CD4-positive, alpha-beta T cell treated with Interleukin-4 for 1 hour (primary cell): ENCODE data around the gene OR9Q2.
"Not testable (repeated sequence)": the region's sequence is repeated elsewhere in the genome, so short reads cannot be mapped to it uniquely, and the experiment has no call there.

Experiments used
- DNase-seq, 2 donors: peaks; one replicate each; pipeline ENCODE4 v3.0.0-alpha.2; 2020 to 2022

Gene OR9Q2, protein sequence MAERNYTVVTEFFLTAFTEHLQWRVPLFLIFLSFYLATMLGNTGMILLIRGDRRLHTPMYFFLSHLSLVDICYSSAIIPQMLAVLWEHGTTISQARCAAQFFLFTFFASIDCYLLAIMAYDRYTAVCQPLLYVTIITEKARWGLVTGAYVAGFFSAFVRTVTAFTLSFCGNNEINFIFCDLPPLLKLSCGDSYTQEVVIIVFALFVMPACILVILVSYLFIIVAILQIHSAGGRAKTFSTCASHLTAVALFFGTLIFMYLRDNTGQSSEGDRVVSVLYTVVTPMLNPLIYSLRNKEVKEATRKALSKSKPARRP

DNA sequence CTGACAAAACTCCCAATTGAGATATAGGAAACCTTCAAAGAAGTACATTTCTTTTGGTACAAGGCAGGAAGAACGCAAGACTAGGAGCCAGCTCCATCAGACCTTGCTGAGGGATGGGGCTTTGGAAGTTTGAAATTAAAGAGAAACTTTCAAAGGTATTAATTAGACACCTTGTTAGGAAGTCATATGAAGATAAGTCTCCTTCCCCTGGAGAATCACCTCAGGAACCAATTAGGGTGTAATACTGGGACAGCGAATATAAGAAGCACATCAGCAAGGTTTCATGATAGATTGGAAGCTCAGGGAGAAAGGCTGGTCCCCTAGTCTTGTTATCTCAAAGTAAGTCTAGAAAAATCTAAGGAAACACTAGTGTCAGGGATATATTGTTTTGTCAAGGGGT is at the start of gene OR9Q2:
Gene OR9Q2 (plus strand): TSS at position 301 of the 400 bp plus-strand sequence. CDS start 1,421 bp downstream, outside the sequence.
- DNase-seq = no peak

DNA sequence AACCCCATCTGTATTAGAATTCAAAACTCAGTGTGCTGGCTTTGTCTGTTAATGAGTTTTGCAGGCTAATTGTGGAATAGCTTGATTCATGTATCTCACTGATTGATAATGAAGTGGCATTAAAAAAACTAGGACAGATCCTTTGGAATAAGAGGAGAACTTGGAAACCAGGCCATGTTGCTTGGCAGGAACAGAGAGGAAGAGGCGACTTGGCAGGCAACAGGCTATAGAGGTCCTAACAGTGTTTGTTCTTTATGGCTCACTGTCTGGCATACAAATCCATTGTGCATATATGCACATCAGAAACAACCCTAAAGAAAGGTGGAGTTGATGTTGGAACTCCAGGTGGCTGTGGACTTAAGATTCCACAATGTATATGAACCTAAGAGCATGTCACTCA is 46.1 kb upstream of the OR9Q2 start:
- DNase-seq = no peak

- no peak for DNase-seq
Observed at GRCh38 chr11:58152781-58153180, 36.1 kb upstream of the OR9Q2 start.

- no peak for DNase-seq
Observed at GRCh38 chr11:58164389-58164788, 24.5 kb upstream of the OR9Q2 start.

DNA sequence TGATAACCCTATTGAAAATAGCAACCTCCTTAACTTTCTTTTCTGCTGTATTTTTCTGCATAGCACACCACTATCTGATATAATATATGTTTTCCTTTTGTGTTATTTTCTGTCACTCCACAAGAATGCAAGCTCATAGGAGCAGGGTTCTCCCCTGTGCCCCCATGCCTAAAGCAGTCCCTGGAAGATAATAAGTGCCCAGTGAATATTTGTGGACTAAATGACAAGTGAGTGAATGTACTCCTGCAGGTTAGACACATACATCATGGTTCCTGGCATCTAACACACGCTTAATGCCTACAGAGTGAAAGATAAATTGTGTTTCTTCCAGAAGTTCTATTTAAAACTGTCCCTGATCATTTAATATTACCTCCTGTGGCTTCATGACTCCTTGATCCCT is 23.9 kb upstream of the OR9Q2 start:
- DNase-seq = no peak

- no peak for DNase-seq
Observed at GRCh38 chr11:58165504-58166106, 23.3 kb upstream of the OR9Q2 start.

DNA sequence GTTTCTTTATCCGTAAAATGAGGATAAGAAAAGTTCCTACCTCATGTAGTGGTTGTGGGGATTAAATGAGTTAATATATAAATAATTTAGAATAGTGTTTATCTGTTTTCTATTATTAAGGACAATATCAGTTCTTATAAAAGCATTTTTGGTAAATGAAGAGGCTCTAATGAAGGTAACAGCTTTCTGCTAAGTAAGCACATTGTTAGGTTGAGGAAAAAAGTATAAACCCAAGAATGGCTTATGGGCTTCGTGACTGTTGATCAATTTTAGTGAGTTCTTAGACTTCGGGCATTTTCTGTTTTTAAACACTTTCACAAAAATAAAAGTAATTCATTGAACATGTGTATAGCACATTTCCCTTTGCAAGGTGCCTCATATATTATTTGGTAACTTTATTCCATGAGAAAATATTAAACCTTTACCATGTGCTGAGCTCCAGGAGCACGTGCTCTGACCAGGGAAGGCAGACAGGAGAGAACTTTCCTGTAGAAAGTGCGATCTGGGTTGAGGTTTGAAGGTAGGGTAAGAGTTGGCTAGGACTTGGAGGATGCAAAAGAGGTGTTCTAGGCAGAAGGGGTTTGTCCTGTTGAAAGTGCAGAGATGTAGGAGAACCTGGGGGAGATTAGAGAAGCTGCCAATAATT is 11.3 kb upstream of the OR9Q2 start:
- no peak for DNase-seq

DNA sequence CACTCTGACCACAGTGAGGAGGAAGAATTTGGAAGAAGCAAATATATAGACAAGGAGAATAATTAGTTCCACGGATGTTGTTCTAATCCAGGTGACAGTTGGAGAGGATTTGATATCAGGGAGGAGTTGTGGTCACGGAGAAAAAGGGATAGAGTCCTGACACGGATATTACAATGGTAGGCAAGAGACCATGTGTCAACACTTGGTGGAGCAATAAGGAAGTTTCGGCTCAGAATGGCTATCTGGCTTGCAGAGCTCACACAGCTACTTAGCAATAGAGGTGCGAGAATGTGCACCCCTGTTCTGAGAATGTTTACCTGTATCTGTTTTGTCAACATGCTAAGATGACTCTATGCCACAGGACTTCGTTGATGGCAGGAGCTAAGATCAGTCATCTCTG is 10.4 kb upstream of the OR9Q2 start:
- no peak for DNase-seq

DNA sequence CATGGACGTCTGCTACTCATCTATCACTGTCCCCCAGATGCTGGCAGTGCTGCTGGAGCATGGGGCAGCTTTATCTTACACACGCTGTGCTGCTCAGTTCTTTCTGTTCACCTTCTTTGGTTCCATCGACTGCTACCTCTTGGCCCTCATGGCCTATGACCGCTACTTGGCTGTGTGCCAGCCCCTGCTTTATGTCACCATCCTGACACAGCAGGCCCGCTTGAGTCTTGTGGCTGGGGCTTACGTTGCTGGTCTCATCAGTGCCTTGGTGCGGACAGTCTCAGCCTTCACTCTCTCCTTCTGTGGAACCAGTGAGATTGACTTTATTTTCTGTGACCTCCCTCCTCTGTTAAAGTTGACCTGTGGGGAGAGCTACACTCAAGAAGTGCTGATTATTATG is 9.2 kb upstream of the OR9Q2 start:
- no peak for DNase-seq

DNA sequence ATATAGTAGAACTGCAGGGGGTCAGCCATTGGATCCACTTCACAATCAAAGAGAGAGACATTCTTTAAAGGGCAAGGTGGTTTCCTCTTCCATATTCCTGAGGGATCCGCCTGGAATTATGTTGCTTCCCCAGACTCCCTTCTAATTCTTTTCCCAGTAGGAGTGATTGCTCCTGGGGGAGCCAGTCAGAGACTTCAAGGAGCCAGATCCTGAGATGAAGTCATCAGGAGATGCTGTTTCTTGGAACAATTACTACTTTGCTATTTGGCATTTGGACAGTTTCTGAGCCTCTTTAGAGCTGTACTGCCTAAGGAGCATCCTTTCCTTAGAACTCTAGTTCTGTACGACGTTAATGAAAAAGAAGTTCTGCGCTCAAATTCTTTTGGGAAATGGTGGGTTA is 1.9 kb upstream of the OR9Q2 start:
- no peak for DNase-seq

- no peak for DNase-seq
Observed at GRCh38 chr11:58192229-58192628, 3.4 kb downstream of the OR9Q2 start.

DNA sequence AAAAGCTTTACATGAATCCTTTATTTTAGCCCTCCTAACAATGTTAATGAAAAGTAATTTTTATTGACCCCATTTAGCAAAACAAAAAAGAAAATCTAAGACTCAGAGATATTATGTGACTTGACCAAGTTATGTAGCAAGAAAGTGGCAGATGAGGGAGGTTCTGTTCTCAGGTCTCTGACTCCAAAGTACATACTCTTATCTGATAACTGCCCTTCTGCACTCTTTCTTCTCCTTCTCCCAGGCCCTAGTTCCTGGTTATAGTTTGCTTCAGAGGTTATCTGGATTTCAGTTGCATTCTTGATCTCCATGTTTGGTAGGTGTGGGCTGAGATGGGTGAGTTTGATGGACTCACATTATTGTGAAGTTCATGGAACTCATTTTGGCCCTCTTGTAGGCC is 4.5 kb downstream of the OR9Q2 start:
- no peak for DNase-seq

DNA sequence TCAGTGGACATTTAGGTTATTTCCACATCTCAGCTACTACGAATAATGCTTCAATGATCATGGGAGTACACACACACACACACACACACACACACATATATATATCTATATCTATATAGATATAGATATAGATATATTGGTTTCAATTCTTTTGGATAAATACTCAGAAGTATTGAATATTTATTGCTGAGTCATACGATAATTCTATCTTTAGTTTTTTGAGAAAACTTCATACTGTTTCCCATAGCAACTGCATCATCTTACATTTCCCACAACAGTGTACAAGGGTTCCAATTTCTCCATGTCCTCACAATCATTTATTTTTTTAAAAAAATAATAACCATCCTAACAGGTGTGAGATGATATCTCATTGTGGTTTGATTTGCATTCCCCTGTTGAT is 7.1 kb downstream of the OR9Q2 start:
- DNase-seq = no peak

- DNase-seq = no peak
Observed at GRCh38 chr11:58199271-58199670, 10.4 kb downstream of the OR9Q2 start.

- no peak for DNase-seq
Observed at GRCh38 chr11:58204042-58204441, 15.2 kb downstream of the OR9Q2 start, which contains the start of gene OR1S2. OR1S2 (minus strand) TSS chr11:58204142; CDS start chr11:58204142, 0 bp downstream.

DNA sequence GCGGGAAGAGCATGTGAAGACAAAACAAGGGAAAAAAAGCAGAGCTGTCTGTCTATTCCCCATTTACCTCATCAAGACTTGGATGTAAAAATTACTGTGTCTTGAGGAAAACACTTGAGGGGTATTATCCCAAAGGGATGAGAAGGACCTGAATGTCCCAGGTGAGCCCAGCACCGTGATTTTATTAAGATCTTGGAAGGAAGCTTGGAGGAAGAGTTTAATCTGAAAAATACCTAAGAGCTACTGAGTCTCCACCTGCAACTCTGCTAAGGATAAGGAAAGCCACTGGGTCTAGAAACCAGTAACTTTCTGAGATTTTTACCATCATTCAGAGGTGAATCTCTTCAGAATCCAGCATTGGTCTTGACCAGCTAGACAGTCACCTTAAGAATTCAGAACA is 23.6 kb downstream of the OR9Q2 start, which contains the start of gene OR1S1:
Gene OR1S1 (plus strand): TSS at position 301 of the 400 bp plus-strand sequence.
- not testable (repeated sequence) for DNase-seq

GRCh38 chr11:58216476-58216875 is 27.6 kb downstream of the OR9Q2 start:
- no peak for DNase-seq

DNA sequence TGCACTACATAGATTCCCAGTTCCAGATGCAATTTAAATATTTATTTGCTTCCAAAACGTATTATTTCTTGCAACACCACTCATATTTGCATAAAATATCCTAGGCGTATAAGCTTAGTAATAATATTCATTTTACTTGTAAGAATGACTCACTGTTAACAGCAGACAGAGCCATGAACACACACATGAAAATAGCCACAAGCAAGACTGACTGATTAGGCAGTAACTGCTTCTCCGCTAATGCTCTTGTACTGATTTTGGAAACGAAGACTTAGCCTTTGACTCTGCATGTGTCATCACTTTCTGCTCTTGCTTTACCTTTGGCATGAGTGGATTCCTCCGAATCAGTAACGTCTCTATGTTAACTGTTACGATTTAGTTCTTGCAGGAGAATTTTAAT is 33.9 kb downstream of the OR9Q2 start:
- DNase-seq = no peak

DNA sequence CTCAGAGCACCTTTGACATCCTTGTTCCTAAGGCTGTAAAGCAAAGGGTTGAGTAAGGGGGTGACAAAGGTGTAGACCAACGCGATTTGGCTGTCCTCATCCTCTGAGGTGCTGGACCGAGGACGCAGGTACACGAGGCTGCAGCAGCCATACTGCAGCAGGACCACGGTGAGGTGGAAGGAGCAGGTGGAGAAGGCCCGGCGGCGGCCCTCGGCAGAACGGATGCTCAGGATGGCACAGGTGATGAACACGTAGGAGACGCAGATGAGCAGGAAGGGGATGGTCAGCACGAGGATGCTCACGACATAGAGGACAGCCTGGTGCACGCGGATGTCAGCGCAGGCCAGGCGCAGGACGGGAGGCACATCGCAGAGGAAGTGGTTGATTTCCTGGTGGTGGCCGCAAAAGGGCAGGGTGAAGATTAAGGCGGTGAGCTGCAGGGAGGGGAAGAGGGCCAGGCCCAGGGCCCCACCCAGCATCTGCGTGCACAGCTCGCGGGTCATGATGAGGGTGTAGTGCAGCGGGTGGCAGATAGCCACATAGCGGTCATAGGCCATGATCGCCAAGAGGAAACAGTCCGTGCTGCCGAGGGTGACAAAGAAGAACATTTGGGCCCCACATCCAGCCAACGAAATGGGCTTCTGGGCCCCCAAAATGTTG is 39.2 kb downstream of the OR9Q2 start:
- DNase-seq = no peak
